NCI-H345 treated with DMSO at 0.1 percent for 48 hours (cell line): ENCODE data around the gene ATXN1.

ENCODE experiments used
- DNase-seq: peaks from one replicate; lab custom pipeline; 2025; ENCODE audit not compliant: unreplicated experiment; lab: John Stamatoyannopoulos, UW

The ATXN1 gene

GRCh38 chr6:16762550-16763477 lies 1.6 kb upstream of the ATXN1 start:
- no peak for DNase-seq

GRCh38 chr6:16762268-16762549 lies 949 bp upstream of the ATXN1 start:
- no peak for DNase-seq

DNA sequence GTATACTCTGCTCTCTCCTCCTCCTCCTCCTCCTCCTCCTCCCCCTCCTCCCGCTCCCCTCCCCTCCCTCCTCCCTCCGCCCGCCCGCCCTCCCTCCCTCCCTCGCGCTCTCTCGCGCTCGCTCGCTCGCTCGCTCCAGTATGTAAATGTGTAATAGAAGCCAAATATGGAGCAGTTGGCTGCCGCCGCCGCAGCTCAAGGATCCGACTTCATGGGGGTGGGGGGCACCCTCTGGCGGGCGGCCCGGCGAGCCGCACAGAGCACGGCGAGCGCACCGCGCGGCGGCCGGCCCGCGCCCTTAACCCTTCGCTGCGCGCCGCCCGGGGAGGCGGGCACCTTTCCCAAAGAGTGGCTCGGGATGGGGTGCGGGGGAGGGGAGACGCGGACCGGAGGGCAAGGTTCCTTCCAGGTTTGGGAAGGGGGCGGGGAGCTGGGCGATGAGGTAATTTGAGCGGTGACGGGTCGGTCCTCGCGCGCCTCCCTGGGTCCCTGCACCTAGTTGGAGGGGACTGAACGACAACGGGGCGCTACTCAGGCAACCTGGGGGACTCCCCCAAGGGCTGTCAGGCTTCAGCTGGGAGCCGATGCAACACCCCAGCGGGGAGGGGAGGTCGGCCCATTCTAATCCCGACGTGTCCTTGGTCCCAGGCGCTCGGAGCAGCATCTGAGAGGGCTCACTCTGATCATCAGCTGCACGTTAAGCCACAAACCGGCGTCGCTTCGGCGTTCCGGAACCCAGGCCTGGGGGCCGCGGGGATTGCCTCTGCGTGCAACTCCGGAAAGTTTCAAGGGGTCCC lies 409 bp upstream of the ATXN1 start:
- DNase-seq, result no peak

DNA sequence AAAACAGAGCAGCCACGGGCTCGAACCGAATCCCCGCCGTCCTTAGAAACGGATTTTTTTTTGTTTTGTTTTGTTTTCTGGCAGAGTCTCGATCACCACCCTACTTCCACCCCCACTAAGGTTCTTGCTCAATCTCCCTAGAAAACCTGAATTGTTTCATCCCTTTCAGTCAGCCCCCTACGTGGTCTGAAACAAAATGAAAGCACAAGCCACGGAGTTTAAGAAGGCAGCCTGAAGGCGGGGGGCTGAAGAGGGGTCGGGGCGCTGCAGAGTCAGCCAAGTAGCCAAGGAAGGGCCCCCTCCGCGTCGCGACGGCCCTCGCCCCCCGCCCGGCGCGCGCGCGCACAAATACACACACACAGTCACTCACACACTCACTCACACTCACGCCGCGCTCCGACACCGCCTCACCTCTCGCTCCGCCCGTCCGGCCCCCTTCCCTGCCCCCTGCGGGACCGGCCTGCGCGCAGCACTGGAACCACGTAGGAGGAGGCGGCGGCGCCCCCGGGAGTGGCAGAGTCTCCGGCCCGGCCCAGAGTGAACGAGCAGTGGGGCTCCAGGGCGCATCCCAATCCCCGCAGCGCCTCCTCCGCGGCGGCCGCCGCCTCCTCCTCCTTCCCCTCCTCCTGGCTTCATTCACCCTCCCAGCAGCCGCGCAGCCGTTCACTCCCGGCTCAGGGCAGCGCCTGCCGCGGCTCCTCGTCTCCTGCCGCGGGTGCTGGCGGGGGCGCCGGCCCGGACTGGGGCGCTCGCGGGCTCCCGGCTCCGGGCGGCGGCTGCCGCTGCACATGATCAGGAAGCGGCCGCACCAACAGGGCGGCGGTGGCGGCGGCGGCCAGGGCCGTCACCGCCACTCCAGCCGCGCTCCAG lies 1.4 kb downstream of the ATXN1 start:
- DNase-seq, result no peak

GRCh38 chr6:16759181-16759645 lies 2.0 kb downstream of the ATXN1 start:
- no peak for DNase-seq

GRCh38 chr6:16758163-16758975 lies 2.9 kb downstream of the ATXN1 start:
- no peak for DNase-seq

DNA sequence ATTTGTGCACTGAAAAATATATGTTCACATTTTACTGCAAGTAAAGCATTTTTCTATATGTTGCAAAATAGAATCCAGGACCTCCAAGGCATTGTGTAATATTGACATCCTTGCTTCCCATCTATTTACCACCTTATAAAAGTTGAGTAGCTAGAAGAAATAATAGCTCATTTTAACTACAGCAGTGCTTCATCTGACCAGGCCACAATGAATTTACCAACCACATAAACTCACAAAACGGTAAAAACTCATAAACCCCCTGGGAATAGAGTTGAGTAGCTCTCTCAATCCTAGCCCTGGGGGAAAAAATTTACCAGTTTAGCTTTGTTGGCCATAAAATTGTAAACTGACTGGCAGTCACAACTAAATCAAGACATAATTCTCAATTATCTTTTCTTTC lies 3.9 kb downstream of the ATXN1 start:
- DNase-seq, result no peak

GRCh38 chr6:16756660-16757255 lies 4.5 kb downstream of the ATXN1 start:
- DNase-seq, result no peak

GRCh38 chr6:16755544-16755943 lies 5.7 kb downstream of the ATXN1 start:
- DNase-seq, result no peak

GRCh38 chr6:16754876-16755275 lies 6.4 kb downstream of the ATXN1 start:
- DNase-seq, result no peak

GRCh38 chr6:16754274-16754673 lies 7.0 kb downstream of the ATXN1 start:
- DNase-seq, result no peak

GRCh38 chr6:16753341-16753740 lies 7.9 kb downstream of the ATXN1 start:
- DNase-seq, result no peak

DNA sequence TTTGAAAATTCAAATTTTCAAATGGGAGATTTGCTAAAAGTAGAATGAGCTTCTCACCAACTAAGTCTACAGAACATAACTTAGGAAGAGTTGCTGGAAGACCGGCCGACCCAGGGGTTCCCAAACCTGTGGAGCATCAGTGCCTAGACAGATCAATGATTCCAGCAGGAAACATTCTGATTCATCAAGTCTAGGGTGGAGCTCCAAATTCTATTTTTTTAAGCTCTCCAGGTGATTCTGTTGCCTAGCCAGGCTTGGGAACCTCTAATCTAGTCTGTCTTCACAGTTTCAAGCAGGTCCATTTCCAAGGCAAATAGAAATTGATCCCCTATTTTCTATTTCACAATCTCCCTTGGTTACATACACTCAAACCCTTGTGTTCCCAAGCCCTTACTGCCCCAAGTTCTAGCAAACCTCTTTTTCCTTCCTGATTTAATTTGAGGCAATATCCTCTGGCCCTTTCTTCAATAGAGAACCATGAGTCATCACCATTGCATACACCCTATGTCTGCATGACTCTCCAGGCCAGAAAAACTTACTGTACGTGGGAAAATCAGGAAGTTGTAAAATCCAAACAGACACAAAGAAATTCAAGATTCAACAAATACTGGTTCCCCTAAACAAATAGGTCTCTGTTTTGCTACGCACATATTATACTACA lies 8.9 kb downstream of the ATXN1 start:
- no peak for DNase-seq

- no peak for DNase-seq
Observed at GRCh38 chr6:16751251-16751946, 9.9 kb downstream of the ATXN1 start.

DNA sequence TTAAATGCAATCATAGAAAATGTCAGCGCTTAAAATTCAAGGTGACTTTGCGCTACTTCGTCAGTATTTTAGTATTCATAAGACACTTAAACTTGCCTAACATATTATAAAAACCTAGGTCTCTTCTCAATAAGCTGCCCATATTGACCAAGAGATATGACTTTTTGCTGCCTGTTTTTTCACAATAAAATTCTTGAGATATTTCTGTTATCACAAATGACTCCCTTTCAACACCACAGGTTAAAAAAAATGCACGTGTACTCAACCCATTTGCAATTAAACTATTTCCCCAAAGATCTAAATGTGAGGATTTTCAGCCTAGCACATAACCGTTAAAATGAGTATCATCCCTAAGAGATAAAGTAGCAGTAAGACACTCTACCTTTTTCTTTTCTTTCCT lies 10.7 kb downstream of the ATXN1 start:
- DNase-seq, result no peak

DNA sequence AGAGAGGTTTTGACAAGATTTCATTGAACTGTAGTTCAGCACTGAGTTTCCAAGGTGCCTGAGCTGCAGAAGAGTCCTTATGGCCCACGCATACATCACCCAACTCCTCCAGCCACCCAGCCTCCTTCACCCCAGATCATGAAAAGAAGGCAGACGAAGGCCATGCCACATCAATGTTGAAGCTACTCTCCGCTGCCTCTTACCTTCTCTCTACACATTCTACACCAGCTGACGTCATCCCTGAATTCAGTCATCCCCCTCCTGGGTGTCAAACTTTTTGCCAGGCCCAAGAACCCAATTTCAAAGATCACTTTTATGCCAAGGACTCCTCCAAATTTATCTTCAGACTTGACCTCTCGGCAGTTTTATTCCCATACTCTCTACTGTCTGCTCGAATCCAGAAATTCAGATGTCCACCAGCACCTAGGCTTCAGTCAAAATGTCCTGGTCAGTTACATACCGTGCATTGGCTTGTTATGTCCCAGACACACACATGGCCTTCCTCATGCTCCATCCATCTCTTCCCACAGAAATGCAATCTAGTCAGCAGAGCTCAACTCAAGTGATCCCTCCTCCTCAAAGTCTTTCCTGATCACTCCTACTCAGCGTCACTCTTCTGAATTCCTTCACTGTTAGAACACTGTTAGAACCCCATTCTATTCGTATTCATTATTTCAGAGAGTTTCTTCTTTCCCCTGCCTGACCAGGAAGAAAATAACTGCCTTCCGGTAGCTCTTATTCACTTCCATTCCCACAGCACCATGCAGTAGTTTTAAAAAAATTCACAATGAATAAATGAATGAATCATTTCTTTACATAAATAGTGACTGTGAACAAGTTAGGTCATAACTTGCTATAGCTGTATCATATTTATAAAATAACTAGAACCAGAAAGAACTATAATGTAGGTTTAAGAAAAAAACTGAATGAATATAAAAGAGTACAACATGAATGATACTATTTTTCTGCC lies 11.5 kb downstream of the ATXN1 start:
- no peak for DNase-seq

GRCh38 chr6:16748025-16748319 lies 13.3 kb downstream of the ATXN1 start:
- DNase-seq, result no peak
